ENCODE data around the gene ZNF14.

GRCh38 chr19:19668230-19669012, 64.5 kb downstream of the ZNF14 start, which contains the start of gene ZNF101:
- no peak for TF ChIP-seq CTCF (IDR thresholded peaks at IDR 0.05)
- TF ChIP-seq POLR2A (IDR thresholded peaks at IDR 0.05): peak in 1 of 2 donors; percentile 34
